ENCODE data around the gene CRHR1.

GRCh38 chr17:45847101-45847500 is 63.0 kb downstream of the CRHR1 start:
- TF ChIP-seq CTCF (IDR thresholded peaks at IDR 0.05), result no peak
- no peak for TF ChIP-seq OVOL2 (CRISPR knock-in tag; IDR thresholded peaks at IDR 0.05; ENCODE audit: borderline replicate concordance)
- no peak for TF ChIP-seq FOXP1 (CRISPR knock-in tag; IDR thresholded peaks at IDR 0.05; ENCODE audit: borderline replicate concordance)
- TF ChIP-seq, protein P1, sequence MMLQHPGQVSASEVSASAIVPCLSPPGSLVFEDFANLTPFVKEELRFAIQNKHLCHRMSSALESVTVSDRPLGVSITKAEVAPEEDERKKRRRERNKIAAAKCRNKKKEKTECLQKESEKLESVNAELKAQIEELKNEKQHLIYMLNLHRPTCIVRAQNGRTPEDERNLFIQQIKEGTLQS (CRISPR knock-in tag; conservative IDR thresholded peaks at IDR 0.05), result no peak
- TF ChIP-seq NFYB (CRISPR knock-in tag; conservative IDR thresholded peaks at IDR 0.05; ENCODE audit: low read depth), result no peak
- TF ChIP-seq ZBTB21 (CRISPR knock-in tag; IDR thresholded peaks at IDR 0.05; ENCODE audit: borderline replicate concordance), result no peak
- TF ChIP-seq CREB1 (CRISPR knock-in tag; IDR thresholded peaks at IDR 0.05), result no peak
- no peak for TF ChIP-seq SOX15 (CRISPR knock-in tag; IDR thresholded peaks at IDR 0.05)
- no peak for TF ChIP-seq SP1 (CRISPR knock-in tag; conservative IDR thresholded peaks at IDR 0.05)
- TF ChIP-seq NR1H2 (CRISPR knock-in tag; IDR thresholded peaks at IDR 0.05), result no peak
